GM12878 (cell line): ENCODE results near the gene PSMB8. TPM values are rescaled to one million over a fixed set of nuclear protein-coding genes. Genes with fewer than 3 reads are reported as not detected.
A peak's percentile ranks its signal among the peaks of the same experiment; 100 is the strongest.

Experiments used
- ATF7 ChIP-seq: fragments of 450-650 bp; IDR thresholded peaks from 2 replicates; pipeline ENCODE4 v1.6.1; 2016; ENCODE audit warnings: low read depth, mild to moderate bottlenecking
- BHLHE40 ChIP-seq, 2 experiments: fragments of 450-650 bp in 1 of 2; IDR thresholded peaks; 2 replicates each; pipeline ENCODE4 v1.6.1; 2011 to 2017; ENCODE audit warnings: low read depth in 2 of 2, borderline replicate concordance in 1 of 2, improper control_type of control experiment in 1 of 2, low read length in 1 of 2, mild to moderate bottlenecking in 1 of 2
- CBFB ChIP-seq: IDR thresholded peaks from 2 replicates; pipeline ENCODE4 v1.6.1; 2016; ENCODE audit warnings: antibody characterized with exemption, low read depth
- CBX3 ChIP-seq: fragments of 200-600 bp; sonication (generic); IDR thresholded peaks from 2 replicates; pipeline ENCODE4 v1.6.1; 2016; ENCODE audit warnings: low read depth, borderline replicate concordance
- CREB1 ChIP-seq: IDR thresholded peaks from 2 replicates; pipeline ENCODE4 v1.6.1; 2012; ENCODE audit warnings: low read depth, mild to moderate bottlenecking, inconsistent platforms
- CREM ChIP-seq: IDR thresholded peaks from 2 replicates; pipeline ENCODE4 v1.6.1; 2014; ENCODE audit warnings: antibody characterized with exemption, low read depth
- HCFC1 ChIP-seq: fragments of 150-350 bp; IDR thresholded peaks from 2 replicates; pipeline ENCODE4 v1.6.1; 2014; ENCODE audit warnings: low read length
- HDAC6 ChIP-seq: fragments of 200-600 bp; sonication (generic); IDR thresholded peaks from one replicate; pipeline ENCODE4 v1.8.0; 2017; ENCODE audit warnings: antibody characterized with exemption; ENCODE audit not compliant: unreplicated experiment
- HDGF ChIP-seq: fragments of 450-650 bp; IDR thresholded peaks from 2 replicates; pipeline ENCODE4 v1.6.1; 2016; ENCODE audit warnings: antibody characterized with exemption
- IKZF1 ChIP-seq: fragments of 450-650 bp; conservative IDR thresholded peaks from 2 replicates; pipeline ENCODE4 v1.6.1; 2017; ENCODE audit warnings: antibody characterized with exemption, mild to moderate bottlenecking
- IRF4 ChIP-seq: IDR thresholded peaks from 2 replicates; pipeline ENCODE4 v1.6.1; 2011; ENCODE audit warnings: low read depth, low read length
- MTA3 ChIP-seq: IDR thresholded peaks from 2 replicates; pipeline ENCODE4 v1.6.1; 2012; ENCODE audit warnings: low read length, inconsistent platforms, borderline replicate concordance
- NFYA ChIP-seq: IDR thresholded peaks from 2 replicates; pipeline ENCODE4 v1.6.1; 2011; ENCODE audit warnings: low read depth, mild to moderate bottlenecking, low read length, improper control_type of control experiment, borderline replicate concordance
- POU2F2 ChIP-seq: IDR thresholded peaks from 3 replicates; pipeline ENCODE4 v1.6.1; 2011; ENCODE audit warnings: low read depth, mild to moderate bottlenecking, low read length, borderline replicate concordance
- RAD51 ChIP-seq: fragments of 450-650 bp; IDR thresholded peaks from 2 replicates; pipeline ENCODE4 v1.6.1; 2016; ENCODE audit warnings: moderate library complexity, mild to moderate bottlenecking, inconsistent platforms
- SREBF1 ChIP-seq: IDR thresholded peaks from 2 replicates; pipeline ENCODE4 v1.6.1; 2012; ENCODE audit warnings: mild to moderate bottlenecking, low read length
- SREBF2 ChIP-seq: IDR thresholded peaks from 2 replicates; pipeline ENCODE4 v1.6.1; 2012; ENCODE audit warnings: mild to moderate bottlenecking, low read length
- YY1 ChIP-seq: IDR thresholded peaks from 2 replicates; pipeline ENCODE4 v1.6.1; 2011; ENCODE audit warnings: low read depth, mild to moderate bottlenecking, low read length
- polyA plus RNA-seq, 11 experiments: library from polyadenylated mRNA; depleted of rRNA in 4 of 11; unstranded in 6 of 11; stranded (reverse) in 5 of 11; fragments of >200 nt; fragmentation: Nextera tagmentation in 4 of 11; fragmentation: Illumina TruSeq in 1 of 11; extraction: Ambion mirVana in 4 of 11; extraction: Trizol in 1 of 11; gene quantifications; 1 replicate in 1 of 11; 2 replicates in 10 of 11; pipeline versions ENCODE4 v1.2.1 to v1.2.3, GENCODE V29; 2011 to 2016; ENCODE audit warnings: inconsistent platforms in 2 of 11, missing spikeins in 2 of 11, low read depth in 1 of 11
- total RNA-seq, 4 experiments: library from RNA; depleted of rRNA in 3 of 4; stranded (reverse); fragments of >200 nt in 3 of 4; fragmentation: Illumina TruSeq in 1 of 4; extraction: Trizol in 1 of 4; gene quantifications; 2 replicates each; pipeline versions ENCODE4 v1.2.1 to v1.2.3, GENCODE V29; 2013 to 2021
- TF ChIP-seq, protein P1 (sequence below): fragments of 450-650 bp; IDR thresholded peaks from 2 replicates; pipeline ENCODE4 v1.6.1; 2017; ENCODE audit warnings: mild to moderate bottlenecking
- TF ChIP-seq, protein P2 (sequence below): fragments of 450-650 bp; formaldehyde crosslinking; IDR thresholded peaks from 2 replicates; pipeline ENCODE4 v1.4.0; 2020; ENCODE audit warnings: mild to moderate bottlenecking, moderate library complexity
- TF ChIP-seq, protein P3 (sequence below): fragments of 450-650 bp; formaldehyde crosslinking; IDR thresholded peaks from 2 replicates; pipeline ENCODE4 v1.4.0; 2022; ENCODE audit warnings: mild to moderate bottlenecking, moderate library complexity
- TF ChIP-seq, protein P4 (sequence below): fragments of 450-650 bp; IDR thresholded peaks from 2 replicates; pipeline ENCODE4 v1.6.1; 2014; ENCODE audit warnings: mild to moderate bottlenecking

PSMB8 gene
- total and polyA plus RNA-seq, 10 of the 15 experiments (the other 5 are each of a cell fraction or from before 2014, with no cell fraction given) = 304 to 557 (median 379) TPM

DNA sequence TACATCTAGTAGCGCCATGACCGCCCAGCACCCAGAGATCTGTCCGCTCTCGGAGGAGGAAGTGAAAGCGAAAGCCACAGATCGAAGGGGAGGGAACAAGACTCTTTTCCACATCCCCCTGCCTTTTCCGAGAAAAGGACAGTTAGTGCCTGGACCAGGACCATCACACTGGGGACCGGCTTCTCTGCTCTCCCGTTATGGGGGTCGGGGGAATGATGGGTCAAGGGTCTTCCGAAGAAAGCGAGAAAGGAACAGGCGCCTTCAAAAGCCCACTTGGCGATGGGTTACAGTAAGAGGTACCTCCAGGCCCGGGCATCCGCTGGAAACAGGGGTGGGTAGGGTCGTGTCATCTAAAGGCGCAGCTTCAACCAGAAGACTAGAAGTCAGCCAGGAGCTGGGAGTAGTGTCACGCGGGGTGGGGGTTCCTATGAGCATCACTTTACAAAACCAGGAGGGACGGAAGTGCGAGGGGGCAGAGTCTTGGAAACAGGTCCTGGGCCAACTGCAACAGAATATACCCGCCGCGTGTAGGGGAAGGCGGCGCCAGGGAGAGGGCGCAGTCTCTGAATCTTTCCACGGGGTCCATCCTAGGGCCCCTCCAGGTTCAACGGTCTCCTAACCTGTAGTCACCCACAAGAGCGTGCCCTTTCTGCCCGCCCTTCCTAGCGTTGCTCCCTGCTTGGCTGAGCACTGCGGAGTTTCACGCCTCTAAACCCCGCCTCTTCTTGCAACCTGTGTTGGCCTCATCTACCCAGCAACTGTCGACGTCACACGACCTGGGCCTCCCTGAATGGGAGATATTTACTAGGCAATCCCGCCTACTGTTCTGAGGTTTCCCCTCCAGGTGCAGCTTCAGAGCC is at the start of gene PSMB8 (continued):
- TF ChIP-seq SREBF2 = no peak
- peak; percentile 82 for TF ChIP-seq POU2F2
- peak; percentile 64 for TF ChIP-seq CBFB
- TF ChIP-seq, protein P1, sequence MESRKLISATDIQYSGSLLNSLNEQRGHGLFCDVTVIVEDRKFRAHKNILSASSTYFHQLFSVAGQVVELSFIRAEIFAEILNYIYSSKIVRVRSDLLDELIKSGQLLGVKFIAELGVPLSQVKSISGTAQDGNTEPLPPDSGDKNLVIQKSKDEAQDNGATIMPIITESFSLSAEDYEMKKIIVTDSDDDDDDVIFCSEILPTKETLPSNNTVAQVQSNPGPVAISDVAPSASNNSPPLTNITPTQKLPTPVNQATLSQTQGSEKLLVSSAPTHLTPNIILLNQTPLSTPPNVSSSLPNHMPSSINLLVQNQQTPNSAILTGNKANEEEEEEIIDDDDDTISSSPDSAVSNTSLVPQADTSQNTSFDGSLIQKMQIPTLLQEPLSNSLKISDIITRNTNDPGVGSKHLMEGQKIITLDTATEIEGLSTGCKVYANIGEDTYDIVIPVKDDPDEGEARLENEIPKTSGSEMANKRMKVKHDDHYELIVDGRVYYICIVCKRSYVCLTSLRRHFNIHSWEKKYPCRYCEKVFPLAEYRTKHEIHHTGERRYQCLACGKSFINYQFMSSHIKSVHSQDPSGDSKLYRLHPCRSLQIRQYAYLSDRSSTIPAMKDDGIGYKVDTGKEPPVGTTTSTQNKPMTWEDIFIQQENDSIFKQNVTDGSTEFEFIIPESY = no peak
- TF ChIP-seq YY1 = peak; percentile 90
- TF ChIP-seq CREM = peak; percentile 98
- TF ChIP-seq ATF7 = peak; percentile 34; the same call in 1 of the 2 replicates
- no peak for TF ChIP-seq NFYA
- no peak for TF ChIP-seq HCFC1
- TF ChIP-seq, protein P2, sequence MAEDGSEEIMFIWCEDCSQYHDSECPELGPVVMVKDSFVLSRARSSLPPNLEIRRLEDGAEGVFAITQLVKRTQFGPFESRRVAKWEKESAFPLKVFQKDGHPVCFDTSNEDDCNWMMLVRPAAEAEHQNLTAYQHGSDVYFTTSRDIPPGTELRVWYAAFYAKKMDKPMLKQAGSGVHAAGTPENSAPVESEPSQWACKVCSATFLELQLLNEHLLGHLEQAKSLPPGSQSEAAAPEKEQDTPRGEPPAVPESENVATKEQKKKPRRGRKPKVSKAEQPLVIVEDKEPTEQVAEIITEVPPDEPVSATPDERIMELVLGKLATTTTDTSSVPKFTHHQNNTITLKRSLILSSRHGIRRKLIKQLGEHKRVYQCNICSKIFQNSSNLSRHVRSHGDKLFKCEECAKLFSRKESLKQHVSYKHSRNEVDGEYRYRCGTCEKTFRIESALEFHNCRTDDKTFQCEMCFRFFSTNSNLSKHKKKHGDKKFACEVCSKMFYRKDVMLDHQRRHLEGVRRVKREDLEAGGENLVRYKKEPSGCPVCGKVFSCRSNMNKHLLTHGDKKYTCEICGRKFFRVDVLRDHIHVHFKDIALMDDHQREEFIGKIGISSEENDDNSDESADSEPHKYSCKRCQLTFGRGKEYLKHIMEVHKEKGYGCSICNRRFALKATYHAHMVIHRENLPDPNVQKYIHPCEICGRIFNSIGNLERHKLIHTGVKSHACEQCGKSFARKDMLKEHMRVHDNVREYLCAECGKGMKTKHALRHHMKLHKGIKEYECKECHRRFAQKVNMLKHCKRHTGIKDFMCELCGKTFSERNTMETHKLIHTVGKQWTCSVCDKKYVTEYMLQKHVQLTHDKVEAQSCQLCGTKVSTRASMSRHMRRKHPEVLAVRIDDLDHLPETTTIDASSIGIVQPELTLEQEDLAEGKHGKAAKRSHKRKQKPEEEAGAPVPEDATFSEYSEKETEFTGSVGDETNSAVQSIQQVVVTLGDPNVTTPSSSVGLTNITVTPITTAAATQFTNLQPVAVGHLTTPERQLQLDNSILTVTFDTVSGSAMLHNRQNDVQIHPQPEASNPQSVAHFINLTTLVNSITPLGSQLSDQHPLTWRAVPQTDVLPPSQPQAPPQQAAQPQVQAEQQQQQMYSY (CRISPR knock-in tag) = no peak
- no peak for TF ChIP-seq CBX3
- TF ChIP-seq RAD51 = peak; percentile 54; the same call in 1 of the 2 replicates
- TF ChIP-seq, protein P3, sequence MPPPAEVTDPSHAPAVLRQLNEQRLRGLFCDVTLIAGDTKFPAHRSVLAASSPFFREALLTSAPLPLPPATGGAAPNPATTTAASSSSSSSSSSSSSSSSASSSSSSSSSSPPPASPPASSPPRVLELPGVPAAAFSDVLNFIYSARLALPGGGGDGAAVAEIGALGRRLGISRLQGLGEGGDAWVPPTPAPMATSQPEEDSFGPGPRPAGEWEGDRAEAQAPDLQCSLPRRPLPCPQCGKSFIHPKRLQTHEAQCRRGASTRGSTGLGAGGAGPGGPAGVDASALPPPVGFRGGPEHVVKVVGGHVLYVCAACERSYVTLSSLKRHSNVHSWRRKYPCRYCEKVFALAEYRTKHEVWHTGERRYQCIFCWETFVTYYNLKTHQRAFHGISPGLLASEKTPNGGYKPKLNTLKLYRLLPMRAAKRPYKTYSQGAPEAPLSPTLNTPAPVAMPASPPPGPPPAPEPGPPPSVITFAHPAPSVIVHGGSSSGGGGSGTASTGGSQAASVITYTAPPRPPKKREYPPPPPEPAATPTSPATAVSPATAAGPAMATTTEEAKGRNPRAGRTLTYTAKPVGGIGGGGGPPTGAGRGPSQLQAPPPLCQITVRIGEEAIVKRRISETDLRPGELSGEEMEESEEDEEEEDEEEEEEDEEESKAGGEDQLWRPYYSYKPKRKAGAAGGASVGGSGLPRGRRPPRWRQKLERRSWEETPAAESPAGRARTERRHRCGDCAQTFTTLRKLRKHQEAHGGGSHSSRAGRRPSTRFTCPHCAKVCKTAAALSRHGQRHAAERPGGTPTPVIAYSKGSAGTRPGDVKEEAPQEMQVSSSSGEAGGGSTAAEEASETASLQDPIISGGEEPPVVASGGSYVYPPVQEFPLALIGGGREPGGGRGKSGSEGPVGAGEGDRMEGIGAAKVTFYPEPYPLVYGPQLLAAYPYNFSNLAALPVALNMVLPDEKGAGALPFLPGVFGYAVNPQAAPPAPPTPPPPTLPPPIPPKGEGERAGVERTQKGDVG (CRISPR knock-in tag) = no peak
- TF ChIP-seq IRF4 = peak; percentile 93
- no peak for TF ChIP-seq CREB1
- no peak for TF ChIP-seq MTA3
- TF ChIP-seq IKZF1 = peak; percentile 94
- no peak for TF ChIP-seq SREBF1
- TF ChIP-seq HDAC6 = peak; percentile 12
- TF ChIP-seq BHLHE40 (IDR thresholded peaks at IDR 0.05; ENCODE audit: borderline replicate concordance in 1 of 2, low read depth in 2 of 2, low read length in 1 of 2) = peak; percentile 70 to 73
- TF ChIP-seq HDGF = peak; percentile 93
- TF ChIP-seq, protein P4, sequence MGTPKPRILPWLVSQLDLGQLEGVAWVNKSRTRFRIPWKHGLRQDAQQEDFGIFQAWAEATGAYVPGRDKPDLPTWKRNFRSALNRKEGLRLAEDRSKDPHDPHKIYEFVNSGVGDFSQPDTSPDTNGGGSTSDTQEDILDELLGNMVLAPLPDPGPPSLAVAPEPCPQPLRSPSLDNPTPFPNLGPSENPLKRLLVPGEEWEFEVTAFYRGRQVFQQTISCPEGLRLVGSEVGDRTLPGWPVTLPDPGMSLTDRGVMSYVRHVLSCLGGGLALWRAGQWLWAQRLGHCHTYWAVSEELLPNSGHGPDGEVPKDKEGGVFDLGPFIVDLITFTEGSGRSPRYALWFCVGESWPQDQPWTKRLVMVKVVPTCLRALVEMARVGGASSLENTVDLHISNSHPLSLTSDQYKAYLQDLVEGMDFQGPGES = peak; percentile 40; the same call in 1 of the 2 replicates
